ENCODE results near the gene LRRIQ1.

LRRIQ1 gene

GRCh38 chr12:85138833-85139232, 102.7 kb downstream of the LRRIQ1 start:
- TF ChIP-seq CTCF (IDR thresholded peaks at IDR 0.05; ENCODE audit: insufficient read depth, low read depth, low read length, missing control alignments) = no peak
- H3K4me3 ChIP-seq (ENCODE audit: low read depth, low read length) = no peak overlapping the region
- DNase-seq (ENCODE audit: low read depth) = no peak

- no peak overlapping the region for H3K4me3 ChIP-seq (ENCODE audit: low read depth, low read length)
- no peak for DNase-seq (ENCODE audit: low read depth)
- no peak for TF ChIP-seq CTCF (IDR thresholded peaks at IDR 0.05; ENCODE audit: insufficient read depth, low read depth, low read length, missing control alignments)
These were observed 111.2 kb downstream of the LRRIQ1 start for GRCh38 chr12:85147331-85147730.

GRCh38 chr12:85152311-85152729, 116.2 kb downstream of the LRRIQ1 start:
- TF ChIP-seq CTCF (IDR thresholded peaks at IDR 0.05; ENCODE audit: insufficient read depth, low read depth, low read length, missing control alignments) = no peak
- no peak overlapping the region for H3K4me3 ChIP-seq (ENCODE audit: low read depth, low read length)
- DNase-seq (ENCODE audit: low read depth) = no peak

GRCh38 chr12:85155791-85156190, 119.6 kb downstream of the LRRIQ1 start:
- DNase-seq (ENCODE audit: low read depth) = no peak
- H3K4me3 ChIP-seq (ENCODE audit: low read depth, low read length) = no peak overlapping the region
- TF ChIP-seq CTCF (IDR thresholded peaks at IDR 0.05; ENCODE audit: insufficient read depth, low read depth, low read length, missing control alignments) = no peak

GRCh38 chr12:85156569-85156968, 120.4 kb downstream of the LRRIQ1 start:
- no peak overlapping the region for H3K4me3 ChIP-seq (ENCODE audit: low read depth, low read length)
- no peak for DNase-seq (ENCODE audit: low read depth)
- no peak for TF ChIP-seq CTCF (IDR thresholded peaks at IDR 0.05; ENCODE audit: insufficient read depth, low read depth, low read length, missing control alignments)

- no peak for DNase-seq (ENCODE audit: low read depth)
- no peak overlapping the region for H3K4me3 ChIP-seq (ENCODE audit: low read depth, low read length)
- TF ChIP-seq CTCF (IDR thresholded peaks at IDR 0.05; ENCODE audit: insufficient read depth, low read depth, low read length, missing control alignments) = no peak
These were observed 121.0 kb downstream of the LRRIQ1 start for GRCh38 chr12:85157035-85157603.

GRCh38 chr12:85163752-85164321, 127.7 kb downstream of the LRRIQ1 start:
- H3K4me3 ChIP-seq (ENCODE audit: low read depth, low read length) = no peak overlapping the region
- no peak for TF ChIP-seq CTCF (IDR thresholded peaks at IDR 0.05; ENCODE audit: insufficient read depth, low read depth, low read length, missing control alignments)
- no peak for DNase-seq (ENCODE audit: low read depth)

All from GM12865 (cell line).